Activated effector memory CD4-positive, alpha-beta T cell treated with Interleukin-2 at 50 U/mL for 16 hours (primary cell): Measurements from ENCODE around the gene PTPRA.
"Not testable (repeated sequence)": the region's sequence is repeated elsewhere in the genome, so short reads cannot be mapped to it uniquely, and the experiment has no call there.

Experiments used
- DNase-seq: peaks from one replicate; pipeline ENCODE4 v3.0.0-alpha.2; 2020

PTPRA gene, protein sequence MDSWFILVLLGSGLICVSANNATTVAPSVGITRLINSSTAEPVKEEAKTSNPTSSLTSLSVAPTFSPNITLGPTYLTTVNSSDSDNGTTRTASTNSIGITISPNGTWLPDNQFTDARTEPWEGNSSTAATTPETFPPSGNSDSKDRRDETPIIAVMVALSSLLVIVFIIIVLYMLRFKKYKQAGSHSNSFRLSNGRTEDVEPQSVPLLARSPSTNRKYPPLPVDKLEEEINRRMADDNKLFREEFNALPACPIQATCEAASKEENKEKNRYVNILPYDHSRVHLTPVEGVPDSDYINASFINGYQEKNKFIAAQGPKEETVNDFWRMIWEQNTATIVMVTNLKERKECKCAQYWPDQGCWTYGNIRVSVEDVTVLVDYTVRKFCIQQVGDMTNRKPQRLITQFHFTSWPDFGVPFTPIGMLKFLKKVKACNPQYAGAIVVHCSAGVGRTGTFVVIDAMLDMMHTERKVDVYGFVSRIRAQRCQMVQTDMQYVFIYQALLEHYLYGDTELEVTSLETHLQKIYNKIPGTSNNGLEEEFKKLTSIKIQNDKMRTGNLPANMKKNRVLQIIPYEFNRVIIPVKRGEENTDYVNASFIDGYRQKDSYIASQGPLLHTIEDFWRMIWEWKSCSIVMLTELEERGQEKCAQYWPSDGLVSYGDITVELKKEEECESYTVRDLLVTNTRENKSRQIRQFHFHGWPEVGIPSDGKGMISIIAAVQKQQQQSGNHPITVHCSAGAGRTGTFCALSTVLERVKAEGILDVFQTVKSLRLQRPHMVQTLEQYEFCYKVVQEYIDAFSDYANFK

DNA sequence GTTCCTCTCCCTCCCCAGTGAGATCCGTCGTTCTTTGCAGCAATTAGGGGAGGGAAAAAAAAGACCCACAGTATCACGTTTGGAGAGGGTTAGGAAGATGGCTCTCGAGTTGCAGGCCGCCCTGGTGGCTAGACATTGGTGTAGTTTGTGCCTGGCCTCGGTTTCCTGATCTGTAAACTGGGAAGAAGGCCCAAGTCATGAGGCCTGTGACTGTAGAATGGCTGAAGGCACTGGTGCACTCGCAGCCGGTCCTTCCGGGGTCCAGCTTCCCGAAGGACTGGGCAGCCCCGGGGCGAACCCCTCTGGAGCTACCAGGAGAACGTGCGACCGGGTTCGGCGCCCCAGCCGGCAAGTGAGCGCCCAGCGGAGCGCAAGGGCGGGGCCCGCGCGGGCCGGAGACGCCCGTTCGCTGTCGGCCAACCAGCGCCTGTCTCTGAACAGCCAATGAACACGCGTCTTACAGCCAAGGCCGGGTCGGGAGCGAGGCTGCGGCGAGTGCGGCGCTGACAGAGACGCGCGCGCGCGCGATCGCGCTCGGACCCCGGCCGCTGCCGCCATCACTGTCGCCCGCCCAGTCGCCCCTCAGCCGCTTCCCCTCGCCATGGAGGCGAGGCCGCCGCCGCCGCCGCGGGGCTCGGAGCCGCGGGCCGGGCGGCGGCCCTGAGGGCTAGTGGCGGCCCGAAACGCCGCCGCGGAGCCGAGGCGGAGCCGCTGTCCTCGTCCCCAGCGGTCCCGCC is at the start of gene PTPRA:
TSS of gene PTPRA (plus strand) at position 472 of the 737 bp plus-strand sequence. CDS start 90,797 bp downstream, outside the sequence.
- peak; percentile 88 for DNase-seq

DNA sequence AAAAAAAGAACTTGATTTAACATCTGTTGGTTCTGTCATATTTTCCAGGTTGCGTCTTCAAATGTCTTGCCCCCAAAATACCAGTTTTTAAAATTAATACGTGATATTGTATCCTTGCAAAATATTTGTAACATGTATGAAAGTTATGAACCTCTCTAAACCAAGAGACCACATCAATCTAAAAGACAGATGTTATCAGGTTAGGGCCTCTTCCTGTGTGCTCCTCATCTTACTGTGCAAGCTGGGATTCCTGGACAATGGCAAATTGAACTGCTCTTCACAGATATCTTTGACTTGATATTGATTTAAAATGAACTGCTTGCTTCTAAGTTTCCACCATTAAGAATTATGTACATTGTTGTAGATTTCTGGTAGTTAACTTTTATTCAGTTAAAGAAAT is 47.5 kb upstream of the PTPRA start:
- no peak for DNase-seq

DNA sequence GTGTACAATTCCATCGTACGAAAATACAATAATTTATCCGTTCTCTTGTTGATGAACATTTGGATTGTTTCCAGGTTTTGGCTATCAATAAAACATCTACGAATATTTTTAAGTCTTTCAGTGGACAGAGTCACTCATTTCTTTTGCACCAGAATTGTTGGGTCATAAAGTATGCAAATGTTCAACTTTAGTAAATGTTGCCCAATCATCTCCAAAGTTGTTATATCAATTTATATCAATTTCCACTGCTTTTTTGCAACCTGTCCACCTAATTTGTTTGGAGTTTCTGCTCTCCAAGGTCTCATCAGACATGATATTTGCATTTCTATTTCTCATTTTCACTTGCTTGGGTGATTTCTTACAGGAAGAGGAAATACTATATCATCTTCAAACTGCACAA is 46.6 kb upstream of the PTPRA start:
- no peak for DNase-seq

DNA sequence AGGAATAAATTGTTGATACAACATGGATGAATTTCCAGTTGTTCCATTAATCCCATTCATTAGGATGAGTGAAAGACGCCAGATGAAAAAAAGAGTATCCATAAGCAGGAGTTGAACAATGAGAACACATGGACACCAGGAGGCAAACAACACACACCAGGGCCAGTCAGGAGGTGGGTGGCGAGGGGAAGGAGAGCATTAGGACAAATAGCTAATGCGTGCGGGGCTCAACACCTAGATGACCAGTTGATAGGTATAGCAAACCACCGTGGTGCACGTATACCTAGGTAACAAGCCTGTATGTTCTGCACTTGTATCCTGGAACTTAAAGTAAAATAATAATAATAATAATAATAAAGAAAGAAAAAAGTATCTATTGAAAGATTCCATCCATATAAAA is 43.9 kb upstream of the PTPRA start:
- no peak for DNase-seq

DNA sequence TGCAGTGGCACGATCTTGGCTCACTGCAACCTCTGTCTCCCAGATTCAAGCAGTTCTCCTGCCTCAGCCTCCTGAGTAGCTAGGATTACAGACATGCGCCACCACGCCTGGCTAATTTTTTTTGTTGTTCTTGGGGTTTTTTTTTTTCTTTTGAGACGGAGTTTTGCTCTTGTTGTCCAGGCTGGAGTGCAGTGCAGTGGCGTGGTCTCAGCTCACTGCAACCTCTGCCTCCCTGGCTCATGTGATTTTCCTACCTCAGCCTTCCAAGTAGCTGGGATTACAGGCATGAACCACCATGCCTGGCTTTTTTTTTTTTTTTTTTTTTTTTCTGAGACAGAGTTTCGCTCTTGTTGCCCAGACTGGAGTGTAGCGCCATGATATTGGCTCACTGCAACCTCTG is 42.1 kb upstream of the PTPRA start:
- DNase-seq: not testable (repeated sequence)

DNA sequence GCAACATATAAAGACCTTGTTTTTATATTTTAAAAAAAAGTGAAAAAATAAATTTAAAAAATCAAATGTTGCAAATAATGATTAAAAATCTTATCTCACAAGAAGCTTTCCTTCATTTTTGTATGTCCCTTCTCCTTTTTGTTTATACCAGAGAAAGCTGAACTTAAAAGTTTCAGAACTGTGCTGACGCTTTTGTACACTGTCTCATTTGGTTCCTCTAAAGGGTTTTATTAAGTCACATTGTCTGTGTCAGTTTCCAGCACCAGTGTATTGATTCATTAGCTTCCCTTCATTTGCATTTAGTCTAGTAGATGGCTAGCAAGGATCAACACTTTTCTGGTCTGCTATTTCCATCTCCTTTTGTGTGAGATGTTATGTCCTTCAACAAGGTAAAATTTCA is 39.5 kb upstream of the PTPRA start:
- no peak for DNase-seq

DNA sequence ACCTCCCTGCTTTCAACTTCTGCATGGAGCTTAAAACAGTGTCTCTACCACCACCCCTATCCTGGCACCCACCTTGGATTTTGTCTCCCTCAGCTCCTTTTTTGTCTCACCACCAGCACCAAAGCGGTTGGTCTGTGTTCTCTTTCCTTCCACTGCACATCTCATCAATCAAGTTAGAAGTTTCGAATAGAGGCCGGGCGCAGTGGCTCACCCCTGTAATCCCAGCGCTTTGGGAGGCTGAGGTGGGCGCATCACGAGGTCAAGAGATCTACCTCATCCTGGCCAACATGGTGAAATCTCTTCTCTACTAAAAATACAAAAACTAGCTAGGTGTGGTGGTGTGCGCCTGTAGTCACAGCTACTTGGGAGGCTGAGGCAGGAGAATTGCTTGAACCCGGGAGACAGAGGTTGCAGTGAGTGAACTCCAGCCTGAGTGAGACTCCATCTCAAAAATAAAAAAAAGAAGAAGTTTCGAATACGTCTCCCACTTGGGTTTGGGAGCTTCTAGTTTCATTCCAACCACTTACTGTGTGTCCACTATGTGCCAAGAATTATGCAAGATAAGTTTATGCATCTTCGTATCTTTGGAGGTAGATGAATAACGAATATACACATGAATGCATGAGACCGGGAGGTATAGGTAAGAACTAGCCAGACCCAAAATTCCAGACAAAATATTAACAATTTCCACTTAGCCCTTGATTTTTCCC is 38.7 kb upstream of the PTPRA start:
- no peak for DNase-seq

DNA sequence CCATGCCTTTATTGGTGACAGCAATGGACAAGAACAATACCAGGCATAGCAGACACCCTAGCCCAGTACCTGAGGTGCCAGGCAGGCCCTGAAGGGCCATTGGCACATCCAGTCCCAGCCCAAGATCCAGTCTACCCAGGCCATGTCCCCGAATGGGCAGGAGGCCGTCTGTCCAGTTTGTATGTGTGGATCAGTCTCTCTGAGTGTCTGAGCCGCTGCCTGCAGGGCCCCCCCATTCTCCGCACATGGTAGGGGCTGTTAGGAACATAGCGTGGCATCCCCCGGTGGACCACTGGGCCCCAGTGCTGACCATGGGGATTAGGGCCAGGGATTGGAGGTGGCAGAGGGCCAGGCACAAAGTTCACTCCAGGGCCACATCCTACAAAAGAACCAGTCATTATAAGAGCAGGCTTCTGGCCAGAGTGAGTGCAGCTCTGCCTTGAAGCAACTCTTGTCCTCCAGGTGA is 37.9 kb upstream of the PTPRA start:
- DNase-seq: no peak

DNA sequence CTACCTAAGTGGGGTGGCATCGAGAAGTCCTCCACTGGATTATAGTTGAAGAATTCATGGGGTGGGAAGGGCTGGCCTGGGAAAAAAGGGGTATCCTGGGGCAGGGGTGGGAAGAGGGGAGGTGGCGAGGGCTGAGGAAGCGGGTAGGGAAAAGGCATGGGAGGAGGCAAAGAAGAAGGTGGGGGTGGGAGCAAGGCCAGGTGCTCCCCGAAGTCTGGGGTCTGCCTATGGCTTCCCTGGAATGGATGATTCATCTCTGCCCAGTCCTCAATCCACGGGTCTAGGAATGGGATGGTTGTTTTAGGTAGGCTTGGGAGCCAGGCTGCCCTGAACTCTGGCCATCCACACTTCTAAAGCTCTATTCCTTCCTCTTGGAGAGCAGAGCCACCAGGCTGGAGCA is 37.2 kb upstream of the PTPRA start:
- DNase-seq: no peak

DNA sequence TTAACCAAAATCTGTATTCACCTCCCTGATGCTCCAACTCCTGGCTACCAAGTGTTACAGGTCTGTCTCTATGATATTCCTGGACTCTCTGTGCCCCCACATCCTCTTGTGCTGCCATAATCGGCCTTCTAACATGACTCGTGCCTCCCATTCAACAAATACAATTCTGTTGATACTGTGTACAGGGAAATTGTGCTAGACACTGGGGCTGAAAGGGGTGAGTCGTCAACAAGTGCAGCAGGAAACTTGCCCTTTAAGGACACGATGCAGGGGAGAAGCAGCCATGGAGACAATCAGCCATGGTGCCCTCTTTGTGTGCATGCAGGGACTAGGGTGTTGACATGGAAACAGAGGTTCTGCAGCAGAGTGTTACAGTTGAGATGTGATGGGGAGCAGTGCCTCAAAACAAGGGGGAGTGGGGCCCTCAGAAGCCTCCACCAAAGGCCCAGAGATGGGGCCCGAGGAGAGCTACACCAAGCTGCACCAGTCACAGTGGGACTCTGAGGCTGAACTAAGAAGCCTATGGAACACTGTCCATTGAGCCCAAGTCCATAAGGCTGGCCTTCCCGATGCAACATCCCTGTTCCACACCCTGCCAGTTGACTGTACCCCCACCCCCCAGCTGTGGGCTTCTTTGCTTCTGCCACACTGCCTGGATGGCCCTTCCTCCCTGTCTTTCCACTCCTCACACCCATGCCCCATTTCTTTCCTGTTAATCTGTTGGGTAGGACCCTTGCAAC is 35.9 kb upstream of the PTPRA start:
- no peak for DNase-seq

DNA sequence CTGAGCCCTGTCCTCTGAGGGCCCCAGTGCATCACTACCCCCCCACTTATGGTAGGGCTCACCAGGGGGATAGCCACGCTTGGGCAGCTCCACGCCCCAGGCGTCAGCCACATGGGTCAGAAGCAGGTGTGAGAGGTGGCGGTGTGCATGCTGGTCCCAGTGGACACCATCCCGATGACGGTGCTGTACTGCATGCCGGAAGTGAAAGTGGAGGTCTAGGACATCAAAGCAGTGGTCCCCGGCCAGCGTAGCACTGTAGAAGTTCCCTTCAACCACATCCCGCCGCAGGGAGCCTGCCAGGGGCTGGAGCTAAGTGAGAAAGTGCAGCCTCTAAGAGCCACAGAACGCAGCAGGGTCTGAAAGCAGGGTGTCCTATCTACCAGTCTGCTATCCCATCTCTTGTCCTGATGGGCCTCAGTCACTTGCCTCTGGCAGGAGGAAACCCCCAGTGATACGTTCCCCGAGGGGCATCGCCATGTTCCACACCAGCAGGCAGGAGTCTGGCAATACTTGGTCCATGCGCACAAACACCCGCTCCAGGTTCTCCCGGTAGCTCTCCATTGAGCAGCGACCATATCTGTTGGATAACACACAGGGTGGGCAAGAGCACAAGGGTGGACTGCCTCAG is 35.0 kb upstream of the PTPRA start:
- no peak for DNase-seq

DNA sequence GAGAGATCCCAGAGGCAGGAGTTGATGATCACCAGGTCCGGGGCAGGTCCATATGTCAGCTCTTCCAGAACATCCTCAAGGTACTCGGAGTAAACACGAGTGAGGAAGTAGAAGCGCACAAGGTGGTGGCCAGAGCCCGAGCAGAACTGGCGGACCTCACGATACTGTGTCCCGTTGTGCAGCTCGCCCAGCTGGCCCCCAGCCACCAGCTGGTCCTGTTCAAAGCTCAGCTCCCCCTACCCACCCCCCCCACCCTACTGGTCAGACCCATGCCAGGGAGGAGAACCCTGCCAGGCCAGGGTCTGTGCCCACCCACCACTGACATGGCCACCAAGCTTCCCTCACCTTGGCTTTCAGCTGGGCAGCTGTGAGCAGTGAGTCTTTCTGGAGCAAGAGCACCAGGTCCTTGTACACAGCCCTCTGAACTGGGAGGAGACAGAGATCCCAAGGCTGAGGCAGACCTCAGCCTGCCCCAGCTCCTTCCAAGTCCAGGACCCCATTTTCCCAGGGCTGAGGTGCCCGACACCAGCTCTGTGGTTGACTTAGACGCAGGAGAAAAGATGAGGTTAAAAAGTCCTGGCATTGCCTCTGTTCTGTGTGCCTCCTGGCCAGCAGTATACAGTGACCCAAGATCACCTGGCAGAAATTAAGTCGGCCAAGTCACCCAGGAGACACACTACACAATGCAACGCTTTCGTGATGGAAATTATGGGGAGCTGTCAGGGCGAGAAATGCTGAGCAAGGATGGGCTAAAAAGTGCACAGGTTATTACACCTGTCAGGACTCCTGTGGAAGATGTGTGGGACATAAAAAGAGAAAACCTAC is 34.2 kb upstream of the PTPRA start:
- no peak for DNase-seq

DNA sequence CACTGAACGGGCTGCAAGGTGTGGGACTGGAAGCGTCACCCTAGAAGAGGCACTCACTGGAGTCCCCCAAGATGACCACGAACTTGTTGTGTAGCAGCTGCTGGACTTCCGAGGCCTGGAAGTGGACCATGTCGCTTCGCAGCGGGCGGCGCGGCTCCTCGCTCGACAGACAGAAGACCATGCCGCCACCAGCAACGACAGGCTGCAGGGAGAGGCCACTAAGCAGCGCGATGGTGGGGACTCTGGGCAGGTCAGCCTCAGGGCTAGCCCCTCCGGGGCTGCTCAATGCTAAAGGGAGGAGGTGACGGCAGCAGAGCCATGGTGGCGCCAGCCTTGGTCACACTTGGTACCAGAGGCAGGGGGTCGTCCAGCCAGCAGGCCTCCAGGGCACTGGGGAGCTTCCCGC is 33.5 kb upstream of the PTPRA start:
- DNase-seq: no peak

DNA sequence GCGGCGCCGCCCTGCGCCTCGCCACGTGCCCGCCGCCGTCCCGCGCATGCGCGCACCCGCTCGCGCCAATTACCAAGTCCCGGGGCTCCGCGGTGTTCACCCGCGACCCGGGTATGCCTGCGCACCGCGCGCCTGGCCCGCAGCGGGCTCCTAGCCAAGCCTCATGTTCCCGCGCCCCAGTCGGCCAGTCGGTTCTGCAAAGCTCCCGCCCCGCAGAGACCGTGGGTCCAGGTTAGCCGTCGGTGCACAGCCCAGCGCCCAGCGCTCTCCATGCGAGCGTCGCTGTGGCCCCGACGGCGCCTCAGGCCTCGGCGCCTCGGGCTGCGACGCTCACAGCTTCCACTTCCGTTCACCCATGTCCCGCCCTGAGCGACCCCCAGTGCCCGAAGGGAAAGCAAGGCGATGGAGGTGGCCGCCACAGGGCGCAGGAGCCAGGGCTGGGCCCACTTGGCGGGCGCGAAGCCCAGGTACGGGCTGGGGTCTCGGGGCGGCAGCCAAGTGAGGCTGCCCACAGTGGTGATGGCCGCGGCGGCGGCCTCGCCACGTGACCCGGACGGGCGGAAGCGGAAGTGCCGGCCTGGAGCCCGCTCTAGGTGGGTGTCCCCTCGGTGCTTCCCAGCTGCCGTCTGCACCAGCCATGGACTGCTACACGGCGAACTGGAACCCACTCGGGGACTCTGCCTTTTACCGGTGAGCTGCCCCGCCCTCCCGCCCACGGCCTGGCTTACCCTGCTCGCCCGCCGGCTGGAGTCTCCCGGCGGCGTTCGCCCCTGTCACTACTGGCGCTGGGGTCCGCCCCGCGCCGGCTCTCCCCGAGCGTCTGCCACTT is 32.9 kb upstream of the PTPRA start, which contains the start of the genes PCED1A and VPS16:
TSS of gene PCED1A (minus strand) at position 518 of the 829 bp plus-strand sequence. CDS start 743 bp downstream, outside the sequence.
TSS of gene VPS16 (plus strand) at position 608 of the 829 bp plus-strand sequence. CDS start at position 638, 30 bp downstream.
- DNase-seq: peak; percentile 85

DNA sequence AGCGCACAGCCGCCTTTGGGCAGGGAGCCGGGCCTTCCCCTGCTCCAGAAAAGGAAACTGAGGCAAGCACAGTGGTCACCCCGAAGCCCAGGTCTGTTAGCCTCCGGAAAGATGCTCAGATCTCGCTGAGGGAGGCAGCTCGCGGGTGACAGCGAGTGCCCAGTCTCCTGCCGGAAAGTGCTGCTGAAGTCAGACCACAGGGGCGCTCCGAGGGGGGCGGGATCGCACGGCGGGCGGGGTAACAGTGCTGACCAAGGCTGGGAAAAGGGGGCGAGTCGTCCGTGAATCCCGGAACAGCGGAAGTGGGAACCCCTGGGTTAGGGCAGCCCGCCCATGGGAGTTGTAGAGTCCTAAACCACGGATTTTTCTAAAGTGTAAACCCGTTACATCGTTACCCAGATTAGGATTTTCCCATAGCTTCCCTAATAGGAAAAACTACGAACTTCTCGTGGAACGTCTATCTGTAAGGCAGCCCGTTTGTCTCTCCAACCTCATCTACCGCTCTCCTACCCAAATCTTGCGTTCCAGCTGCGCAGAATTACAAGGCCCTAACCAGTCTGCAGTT is 32.2 kb upstream of the PTPRA start:
- no peak for DNase-seq

DNA sequence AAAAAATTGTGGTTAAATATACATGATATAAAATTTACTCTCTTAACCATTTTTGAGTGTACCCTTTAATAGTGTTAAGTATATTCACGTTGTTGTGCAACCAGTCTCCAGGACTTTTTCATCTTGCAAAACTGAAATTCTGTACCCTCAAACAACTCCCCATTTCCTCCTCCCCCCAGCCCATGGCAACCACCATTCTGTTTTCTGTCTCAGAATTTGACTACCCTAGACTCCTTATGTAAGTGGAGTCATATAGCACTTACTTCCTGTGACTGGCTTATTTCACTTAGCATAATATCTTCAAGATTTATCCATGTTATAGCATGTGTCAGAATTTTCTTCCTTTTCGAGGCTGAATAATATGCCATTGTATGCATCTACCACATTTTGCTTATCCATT is 27.7 kb upstream of the PTPRA start:
- no peak for DNase-seq

DNA sequence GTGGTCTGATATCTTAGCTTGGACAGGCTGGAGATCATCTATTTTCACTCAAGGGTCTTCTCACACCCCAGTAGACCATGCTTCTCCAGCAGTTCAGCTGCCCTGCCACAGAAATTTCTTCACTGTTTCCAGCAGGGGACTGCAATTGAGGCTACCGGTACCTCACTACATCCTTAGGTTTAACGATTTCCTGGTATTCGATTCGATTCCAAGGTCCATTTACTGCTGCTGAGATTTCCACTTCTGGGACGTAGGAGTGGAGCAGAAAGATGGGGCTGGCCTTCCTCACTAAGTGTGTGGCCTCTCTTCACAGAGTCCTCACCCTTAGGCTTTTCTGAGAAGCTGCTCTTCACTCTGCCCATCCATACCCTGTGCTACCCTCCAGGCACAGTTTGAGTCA is 26.6 kb upstream of the PTPRA start:
- no peak for DNase-seq

DNA sequence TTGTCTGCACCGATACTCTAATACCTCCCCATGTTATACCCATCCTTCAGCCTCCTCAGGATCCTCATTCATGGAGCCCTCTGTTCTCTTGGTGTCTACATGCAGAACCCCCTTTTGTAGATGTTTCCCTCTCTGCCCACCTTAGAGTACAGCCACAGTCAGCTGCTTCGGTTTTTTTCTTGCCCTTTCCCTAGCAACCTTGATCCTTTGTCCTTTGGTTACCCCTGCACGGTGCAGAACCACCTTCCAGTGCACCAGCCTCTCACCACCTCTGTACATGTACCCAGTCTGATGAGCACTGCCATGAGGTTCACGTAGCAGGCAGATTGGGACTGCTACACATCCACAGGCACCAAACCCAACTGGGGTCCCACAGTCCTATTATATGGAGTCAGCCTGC is 25.5 kb upstream of the PTPRA start:
- DNase-seq: no peak

DNA sequence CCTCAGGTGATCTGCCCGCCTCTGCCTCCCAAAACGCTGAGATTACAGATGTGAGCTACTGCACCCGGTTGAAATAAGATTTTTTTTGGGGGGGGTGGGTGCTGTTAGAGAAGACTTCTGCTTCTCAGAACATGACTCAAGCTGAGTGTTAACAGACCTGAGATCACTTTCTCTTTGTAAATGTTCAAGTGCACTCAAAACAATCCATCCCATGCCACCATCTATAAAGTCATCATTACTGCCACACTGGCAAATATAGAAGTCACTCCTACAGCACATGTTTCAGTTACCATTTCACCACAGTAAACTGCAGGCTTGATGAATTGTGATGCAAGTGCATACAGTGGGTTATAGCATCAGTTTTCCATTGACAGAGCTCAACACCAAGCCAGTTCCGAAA is 23.8 kb upstream of the PTPRA start:
- DNase-seq: no peak
